Measurements from ENCODE around the gene MACROD2. TPM values are rescaled to one million over a fixed set of nuclear protein-coding genes. Genes with fewer than 3 reads are reported as not detected.
A peak's percentile ranks its signal among the peaks of the same experiment; 100 is the strongest.

The MACROD2 gene
- total RNA-seq, 1 experiment from 2014 or later, result 1.6 TPM

DNA sequence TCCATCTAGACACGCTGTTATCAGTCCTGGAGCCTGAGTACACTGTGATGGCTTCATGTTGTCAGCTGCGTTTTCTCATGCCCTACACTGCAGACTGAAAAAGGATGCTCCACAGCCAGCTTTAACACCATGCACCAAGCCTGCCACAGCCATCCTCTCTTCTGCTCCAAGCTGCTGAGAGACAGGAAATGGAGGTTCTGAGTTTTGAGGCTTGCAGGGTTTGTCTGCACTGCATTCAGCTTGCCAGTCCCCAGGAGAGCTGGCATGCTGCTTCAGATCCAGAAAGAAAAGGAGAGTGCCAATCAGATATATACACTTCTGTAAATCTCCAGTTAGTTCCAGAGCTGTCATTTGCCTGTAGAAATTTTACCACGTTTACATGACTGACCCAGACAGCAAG, 892.8 kb downstream of the MACROD2 start:
- TF ChIP-seq, protein P1, sequence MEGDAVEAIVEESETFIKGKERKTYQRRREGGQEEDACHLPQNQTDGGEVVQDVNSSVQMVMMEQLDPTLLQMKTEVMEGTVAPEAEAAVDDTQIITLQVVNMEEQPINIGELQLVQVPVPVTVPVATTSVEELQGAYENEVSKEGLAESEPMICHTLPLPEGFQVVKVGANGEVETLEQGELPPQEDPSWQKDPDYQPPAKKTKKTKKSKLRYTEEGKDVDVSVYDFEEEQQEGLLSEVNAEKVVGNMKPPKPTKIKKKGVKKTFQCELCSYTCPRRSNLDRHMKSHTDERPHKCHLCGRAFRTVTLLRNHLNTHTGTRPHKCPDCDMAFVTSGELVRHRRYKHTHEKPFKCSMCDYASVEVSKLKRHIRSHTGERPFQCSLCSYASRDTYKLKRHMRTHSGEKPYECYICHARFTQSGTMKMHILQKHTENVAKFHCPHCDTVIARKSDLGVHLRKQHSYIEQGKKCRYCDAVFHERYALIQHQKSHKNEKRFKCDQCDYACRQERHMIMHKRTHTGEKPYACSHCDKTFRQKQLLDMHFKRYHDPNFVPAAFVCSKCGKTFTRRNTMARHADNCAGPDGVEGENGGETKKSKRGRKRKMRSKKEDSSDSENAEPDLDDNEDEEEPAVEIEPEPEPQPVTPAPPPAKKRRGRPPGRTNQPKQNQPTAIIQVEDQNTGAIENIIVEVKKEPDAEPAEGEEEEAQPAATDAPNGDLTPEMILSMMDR (conservative IDR thresholded peaks at IDR 0.05), result no peak
- Histone ChIP-seq H3K23ac (ENCODE audit: insufficient read length, low read depth, low read length) (no peak overlapping the region), H3K18ac (ENCODE audit: insufficient read length, low read depth, low read length) (no peak overlapping the region), H3K79me2 (ENCODE audit: insufficient read depth, low read length) (no peaks in the 10 kb centered on the region), H4K20me1 (ENCODE audit: control insufficient read depth, insufficient read depth, insufficient read length) (no peaks in the 10 kb centered on the region), H3K56ac (ENCODE audit: insufficient read length, low read depth, low read length) (no peak overlapping the region), H2BK15ac (ENCODE audit: low read depth, low read length) (no peak overlapping the region), H4K91ac (ENCODE audit: insufficient read length, low read depth, low read length) (no peak overlapping the region), H3K9me3 (ENCODE audit: control insufficient read depth, low read depth, low read length) (no peaks in the 10 kb centered on the region), H3K4ac (ENCODE audit: low read depth, low read length) (no peak overlapping the region), H2BK20ac (ENCODE audit: low read depth, low read length, poor library complexity, severe bottlenecking) (no peak overlapping the region), H2AK5ac (ENCODE audit: insufficient read length, low read length) (no peak overlapping the region), H2BK12ac (ENCODE audit: insufficient read length, low read depth, low read length) (no peak overlapping the region), H4K8ac (replicated peaks; ENCODE audit: insufficient read length, low read depth, low read length) (no peak overlapping the region), H3K4me2 (ENCODE audit: insufficient read depth, insufficient read length, low read length) (no peak overlapping the region), H3K27me3 (ENCODE audit: insufficient read depth, low read length) (no peaks in the 10 kb centered on the region), H3K14ac (ENCODE audit: insufficient read depth, low read length) (no peak overlapping the region), H3K23me2 (ENCODE audit: insufficient read length, low read depth, low read length, poor library complexity, severe bottlenecking) (no peaks in the 10 kb centered on the region), H3T11ph (ENCODE audit: low read length) (no peak overlapping the region), H4K5ac (ENCODE audit: insufficient read length, low read depth, low read length) (no peak overlapping the region), H3K27ac (ENCODE audit: insufficient read length, low read depth, low read length) (no peak overlapping the region), H3K79me1 (ENCODE audit: insufficient read depth, low read depth, low read length, poor library complexity, severe bottlenecking) (no peaks in the 10 kb centered on the region), H2AFZ (ENCODE audit: low read length) (no peak overlapping the region), H3K9ac (ENCODE audit: extremely low read depth, insufficient read length, low read length) (no peak overlapping the region), H2BK5ac (ENCODE audit: insufficient read length, low read length) (no peak overlapping the region), H3K4me1 (ENCODE audit: insufficient read depth, low read length) (no peaks in the 10 kb centered on the region; the same call in 1 of the 2 replicates), H2BK120ac (ENCODE audit: low read depth, low read length, poor library complexity, severe bottlenecking) (no peak overlapping the region)
- H3K27ac Mint-ChIP-seq, result peak overlapping the region in 1 of 3 experiments; percentile 13; a peak in 1 of 7 replicates
- H3K4me3 Mint-ChIP-seq, result no peak overlapping the region
- DNase-seq, result no peak
- H3K4me1 Mint-ChIP-seq, result peaks cover 0 to 7% of the 10 kb centered on the region in 2 experiments; a peak in 2 of 4 replicates
- H3K27me3 Mint-ChIP-seq (ENCODE audit: low read depth), result no peaks in the 10 kb centered on the region; the same call in 1 of the 2 replicates
- no peaks in the 10 kb centered on the region for H3K9me3 Mint-ChIP-seq
- no peaks in the 10 kb centered on the region for H3K36me3 Mint-ChIP-seq (ENCODE audit: insufficient read depth in 1 of 3, low read depth in 3 of 3)
- no CpG with 5 or more reads among the region's 3 CpGs for WGBS (ENCODE audit: extremely low coverage, insufficient read length, low lambda C conversion rate)

Measured in H9 (cell line).